K562 (cell line): ENCODE data around the gene FAAP24. TPM values are rescaled to one million over a fixed set of nuclear protein-coding genes. Genes with fewer than 3 reads are reported as not detected.

Experiments
- ATAC-seq: fragments of 200-7000 bp; cut with Tn5 transposase; 3 replicates; pipeline ENCODE4 v1.9.1; 2020; ENCODE audit warnings: moderate library complexity
- BruUV-seq: library from RNA; stranded (reverse); fragments of 400-500 nt; replicated peaks from 2 replicates; lab custom pipeline; 2021; lab: Mats Ljungman, UMichigan
- CTCF ChIA-PET: fragments of 300-600 bp; formaldehyde crosslinking; extraction: SDS; loops from one replicate; lab custom pipeline; 2021; ENCODE audit warnings: low intra/inter-chr PET ratio; lab: Yijun Ruan, JAX
- POLR2A ChIA-PET: fragments of 300-600, 350-650 bp; sonication (Branson Sonifier 250); formaldehyde crosslinking; extraction: SDS; loops from one replicate; lab custom pipeline; 2021; ENCODE audit warnings: antibody characterized with exemption, inconsistent platforms; lab: Yijun Ruan, JAX
- DNase-seq, 4 experiments: peaks; one replicate each; pipeline versions ENCODE4 v3.0.0 to v3.0.0-alpha.2; 2011 to 2018; ENCODE audit warnings: low spot score in 3 of 4, mixed read lengths in 3 of 4; ENCODE audit errors: extremely low read depth in 1 of 4
- FAIRE-seq: peaks from 2 replicates; lab custom pipeline; 2011; peaks lifted over from hg19 to GRCh38; lab: Jason Lieb, UNC
- H2AFZ ChIP-seq: 2 replicates; pipeline ENCODE4 v1.6.0; 2011; ENCODE audit warnings: low read depth, low read length, control low read depth, inconsistent platforms
- H3K27ac ChIP-seq: fragments of 200-600 bp; 3 replicates; pipeline ENCODE4 v1.8.0; 2011; ENCODE audit warnings: low read depth, mild to moderate bottlenecking, control low read depth, inconsistent platforms, low read length, moderate library complexity, mixed read lengths; ENCODE audit errors: extremely low read depth
- H3K27me3 ChIP-seq, 2 experiments: fragments of 300-600 bp in 1 of 2; 2 replicates in 1 of 2; 3 replicates in 1 of 2; pipeline versions ENCODE4 v1.6.0 to v1.8.0; 2011; ENCODE audit warnings: inconsistent platforms in 2 of 2, low read length in 2 of 2, mild to moderate bottlenecking in 1 of 2, mixed read lengths in 1 of 2, moderate library complexity in 1 of 2; ENCODE audit not compliant: control insufficient read depth in 2 of 2, insufficient read depth in 2 of 2
- H3K36me3 ChIP-seq: fragments of 300-600 bp; 3 replicates; pipeline ENCODE4 v1.8.0; 2011; ENCODE audit warnings: mild to moderate bottlenecking, low read length, inconsistent platforms; ENCODE audit not compliant: control insufficient read depth, insufficient read depth
- H3K4me1 ChIP-seq, 2 experiments: fragments of 200-600 bp in 1 of 2; replicated peaks in 1 of 2; 2 replicates in 1 of 2; 3 replicates in 1 of 2; pipeline versions ENCODE4 v1.5.1 to v1.8.0; 2011; ENCODE audit warnings: inconsistent platforms in 2 of 2, low read length in 2 of 2, mild to moderate bottlenecking in 1 of 2, mixed read lengths in 1 of 2, moderate library complexity in 1 of 2; ENCODE audit not compliant: control insufficient read depth in 2 of 2, insufficient read depth in 2 of 2
- H3K4me2 ChIP-seq: 2 replicates; pipeline ENCODE4 v1.6.1; 2011; ENCODE audit warnings: low read length, control low read depth, inconsistent platforms, mixed read lengths; ENCODE audit not compliant: insufficient read depth
- H3K4me3 ChIP-seq: fragments of 200-600 bp; sonication (generic), shearing (Covaris generic); 2 replicates; pipeline ENCODE4 v1.5.1; 2016; ENCODE audit warnings: control low read depth, inconsistent platforms
- H3K79me2 ChIP-seq: fragments of 200-600 bp; 3 replicates; pipeline ENCODE4 v1.8.0; 2011; ENCODE audit warnings: low read length, inconsistent platforms; ENCODE audit not compliant: control insufficient read depth, insufficient read depth
- H3K9ac ChIP-seq, 2 experiments: 2 replicates each; pipeline versions ENCODE4 v1.6.0 to v1.6.1; 2011; ENCODE audit warnings: low read depth in 2 of 2, low read length in 2 of 2, control low read depth in 1 of 2, inconsistent platforms in 1 of 2, mild to moderate bottlenecking in 1 of 2, mixed read lengths in 1 of 2; ENCODE audit not compliant: insufficient read depth in 1 of 2
- H3K9me1 ChIP-seq: one replicate; pipeline ENCODE4 v1.6.0; 2011; ENCODE audit warnings: inconsistent platforms, mild to moderate bottlenecking, low read length, moderate library complexity; ENCODE audit not compliant: control insufficient read depth, insufficient read depth
- H3K9me3 ChIP-seq: replicated peaks from 2 replicates; pipeline ENCODE4 v1.5.1; 2011; ENCODE audit warnings: low read depth, low read length, inconsistent platforms; ENCODE audit not compliant: control insufficient read depth, insufficient read depth
- H4K20me1 ChIP-seq: replicated peaks from 2 replicates; pipeline ENCODE4 v1.6.1; 2011; ENCODE audit warnings: low read length, inconsistent platforms, mixed read lengths; ENCODE audit not compliant: control insufficient read depth, insufficient read depth
- CXXC5 ChIP-seq: fragments of 250-450 bp; sonication (Bioruptor Pico); IDR thresholded peaks from 2 replicates; pipeline ENCODE4 v1.8.0; 2022; ENCODE audit warnings: inconsistent platforms, mild to moderate bottlenecking, moderate library complexity
- HDAC6 ChIP-seq: IDR thresholded peaks from 2 replicates; pipeline ENCODE4 v1.6.1; 2012; ENCODE audit warnings: low read depth, mild to moderate bottlenecking, control low read depth, inconsistent platforms, low read length, moderate library complexity
- HNRNPLL ChIP-seq: fragments of 200-400 bp; formaldehyde crosslinking; IDR thresholded peaks from 2 replicates; pipeline ENCODE4 v1.6.1; 2017; ENCODE audit warnings: low read length, low read depth, mild to moderate bottlenecking; ENCODE audit not compliant: poor library complexity, severe bottlenecking
- HOMEZ ChIP-seq: fragments of 250-450 bp; sonication (Bioruptor Pico); IDR thresholded peaks from 2 replicates; pipeline ENCODE4 v1.4.0; 2020; ENCODE audit warnings: mild to moderate bottlenecking, moderate library complexity
- ILK ChIP-seq: fragments of 450-650 bp; IDR thresholded peaks from 2 replicates; pipeline ENCODE4 v1.6.1; 2016; ENCODE audit warnings: missing genetic modification characterization, low read depth, mild to moderate bottlenecking, missing compliant biosample characterization, moderate library complexity, borderline replicate concordance
- MBD1 ChIP-seq: fragments of 250-450 bp; sonication (Bioruptor Pico); IDR thresholded peaks from 2 replicates; pipeline ENCODE4 v1.8.0; 2022; ENCODE audit warnings: inconsistent platforms
- POLR2AphosphoS5 ChIP-seq: IDR thresholded peaks from 2 replicates; pipeline ENCODE4 v1.6.1; 2011; ENCODE audit warnings: mild to moderate bottlenecking, low read depth, low read length, moderate library complexity; ENCODE audit not compliant: control insufficient read depth, insufficient read depth
- POLR2G ChIP-seq: fragments of 200-400 bp; formaldehyde crosslinking; IDR thresholded peaks from 2 replicates; pipeline ENCODE4 v1.6.1; 2017; ENCODE audit warnings: low read depth, mild to moderate bottlenecking, antibody characterized with exemption, low read length, moderate library complexity
- SAFB2 ChIP-seq: fragments of 200-400 bp; formaldehyde crosslinking; IDR thresholded peaks from 2 replicates; pipeline ENCODE4 v1.6.1; 2018; ENCODE audit warnings: borderline replicate concordance, low read length, low read depth, moderate library complexity; ENCODE audit not compliant: severe bottlenecking
- SREBF2 ChIP-seq: sonication (generic); formaldehyde crosslinking; IDR thresholded peaks from 2 replicates; pipeline ENCODE4 v1.4.0; 2020; ENCODE audit warnings: mild to moderate bottlenecking, missing genetic modification reagents
- SUPT5H ChIP-seq: fragments of 450-650 bp; IDR thresholded peaks from 2 replicates; pipeline ENCODE4 v1.6.1; 2016
- ZC3H4 ChIP-seq: sonication (generic); formaldehyde crosslinking; IDR thresholded peaks from 2 replicates; pipeline ENCODE4 v1.9.0; 2021; ENCODE audit warnings: missing genetic modification reagents, borderline replicate concordance
- ZFPM2 ChIP-seq: fragments of 250-450 bp; sonication (Bioruptor Pico); IDR thresholded peaks from 2 replicates; pipeline ENCODE4 v1.5.1; 2022; ENCODE audit warnings: mild to moderate bottlenecking
- ZNF518B ChIP-seq: fragments of 250-450 bp; sonication (Bioruptor Pico); IDR thresholded peaks from 2 replicates; pipeline ENCODE4 v1.5.0; 2021; ENCODE audit warnings: mild to moderate bottlenecking, moderate library complexity
- ZNF57 ChIP-seq: fragments of 450-650 bp; formaldehyde crosslinking; IDR thresholded peaks from 2 replicates; pipeline ENCODE4 v1.4.0; 2020; ENCODE audit warnings: mild to moderate bottlenecking, moderate library complexity
- WGBS: fragments of 100-300 bp; shearing (Covaris generic); methylation state at CpG from one replicate; pipeline ENCODE4 v1.1.6; 2016; ENCODE audit warnings: low coverage, mixed read lengths; ENCODE audit not compliant: insufficient coverage; ENCODE audit errors: missing lambda C conversion rate; 5-methylcytosine and 5-hydroxymethylcytosine counted together
- in situ Hi-C: fragments of 300-500 bp; cut with MboI; formaldehyde crosslinking; loops from 4 replicates; pipeline ENCODE4 v1.15.0; 2018; ENCODE audit warnings: inconsistent platforms, mixed read lengths
- intact Hi-C: fragments of 100-400 bp; cut with micrococcal nuclease; formaldehyde crosslinking; loops from 2 replicates; pipeline ENCODE4 v1.14.2; 2022
- polyA plus RNA-seq, 8 experiments: library from polyadenylated mRNA; depleted of rRNA in 4 of 8; stranded (reverse) in 5 of 8; unstranded in 3 of 8; fragments of >200 nt; fragmentation: Nextera tagmentation in 2 of 8; fragmentation: Illumina TruSeq in 1 of 8; extraction: Ambion mirVana in 2 of 8; extraction: Trizol in 1 of 8; gene quantifications; 2 replicates each; pipeline versions ENCODE4 v1.2.1 to v1.2.3, GENCODE V29; 2011 to 2014; ENCODE audit warnings: inconsistent platforms in 1 of 8, missing spikeins in 1 of 8
- total RNA-seq, 7 experiments: library from RNA; depleted of rRNA in 6 of 7; stranded (reverse); fragments of >200 nt in 6 of 7; fragmentation: Illumina TruSeq in 2 of 7; extraction: Trizol in 2 of 7; gene quantifications; 2 replicates each; pipeline versions ENCODE4 v1.2.1 to v1.2.3, GENCODE V29; 2011 to 2021; ENCODE audit warnings: low replicate concordance in 1 of 7

The FAAP24 gene
- total and polyA plus RNA-seq, 9 of the 15 experiments (the other 6 are each of a cell fraction or from before 2014, with no cell fraction given), result 4.6 to 21.6 (median 8.2) TPM

GRCh38 chr19:32933571-32933970, 38.5 kb upstream of the FAAP24 start:
- Histone ChIP-seq H3K4me3 (no peak overlapping the region), H3K9me1 (no peaks in the 10 kb centered on the region), H4K20me1 (no peaks in the 10 kb centered on the region), H3K27ac (no peak overlapping the region), H3K9me3 (no peaks in the 10 kb centered on the region), H3K4me1 (no peaks in the 10 kb centered on the region), H3K27me3 (no peaks in the 10 kb centered on the region), H3K9ac (no peak overlapping the region), H3K79me2 (no peaks in the 10 kb centered on the region), H2AFZ (no peak overlapping the region), H3K36me3 (no peaks in the 10 kb centered on the region), H3K4me2 (no peak overlapping the region)
- no TSS peak for BruUV-seq
- no peak for ATAC-seq
- DNase-seq, result no peak
- POLR2A ChIA-PET, result interaction anchor here (0.6 to 1.3 kb wide), 3 partner anchors 11 to 351 kb away, joined by 3 to 4 read pairs (median 3); no protein-coding TSS in a partner anchor
- intact Hi-C loops (no loop called here), in situ Hi-C loops (no loop called here)
- CTCF ChIA-PET, result no interaction called here
- FAIRE-seq, result no peak
- WGBS, result 15% methylated on average over 3 of the region's 3 CpGs
- no peak for TF ChIP-seq SUPT5H
- no peak for TF ChIP-seq SREBF2 (CRISPR knock-in tag)
- no peak for TF ChIP-seq MBD1 (CRISPR knock-in tag)
- no peak for TF ChIP-seq ZFPM2 (CRISPR knock-in tag)
- TF ChIP-seq CXXC5, result no peak
- TF ChIP-seq ILK (tag), result no peak
- TF ChIP-seq HOMEZ (CRISPR knock-in tag), result no peak
- no peak for TF ChIP-seq POLR2AphosphoS5
- no peak for TF ChIP-seq HDAC6
- TF ChIP-seq ZNF57, result no peak
- no peak for TF ChIP-seq SAFB2
- no peak for TF ChIP-seq ZNF518B (CRISPR knock-in tag)
- TF ChIP-seq POLR2G, result no peak
- TF ChIP-seq ZC3H4 (CRISPR knock-in tag), result no peak
- TF ChIP-seq HNRNPLL, result no peak
